Germinal center (tissue), 1 donor: ENCODE data around the gene ZMAT3.

Experiments used
- DNase-seq: peaks from one replicate; pipeline ENCODE4 v3.0.0; 2012; ENCODE audit warnings: mixed read lengths, low spot score

Gene ZMAT3

DNA sequence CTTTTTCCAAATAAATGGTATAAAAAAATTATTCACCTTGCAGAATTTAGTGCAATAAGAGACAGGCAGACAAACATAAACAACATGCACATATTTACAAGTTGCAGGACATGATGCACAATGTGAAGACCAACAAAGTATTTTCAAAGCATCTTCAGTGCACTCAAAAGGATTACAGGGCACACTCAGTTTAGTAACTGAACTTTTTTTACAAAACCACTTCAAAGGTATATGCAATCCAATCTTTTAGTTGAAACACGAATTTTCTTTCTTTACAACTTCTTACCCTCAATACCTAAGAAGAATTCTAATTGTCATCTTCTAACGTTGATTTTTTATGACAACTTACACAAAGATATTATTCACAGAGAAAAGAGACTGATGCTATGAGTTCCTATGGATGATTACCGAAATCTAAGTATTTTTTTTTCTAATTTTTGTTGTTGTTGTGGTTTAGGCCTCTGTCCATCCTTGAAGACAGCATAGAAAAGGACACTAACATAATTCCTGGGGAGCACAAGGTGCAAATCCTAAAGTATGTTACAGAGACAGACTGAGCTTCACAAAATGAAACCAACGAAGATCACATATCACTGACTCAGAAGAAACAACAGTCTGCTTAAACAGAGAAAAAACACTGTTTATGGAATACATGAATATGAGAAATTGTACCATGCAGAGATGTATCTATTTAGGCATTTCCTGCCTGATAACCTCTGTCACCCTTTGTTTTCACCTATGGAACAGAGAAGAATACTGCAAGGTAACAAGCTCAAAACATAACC lies 50.3 kb downstream of the ZMAT3 start:
- no peak for DNase-seq

GRCh38 chr3:179020112-179020511 lies 51.5 kb downstream of the ZMAT3 start:
- no peak for DNase-seq

DNA sequence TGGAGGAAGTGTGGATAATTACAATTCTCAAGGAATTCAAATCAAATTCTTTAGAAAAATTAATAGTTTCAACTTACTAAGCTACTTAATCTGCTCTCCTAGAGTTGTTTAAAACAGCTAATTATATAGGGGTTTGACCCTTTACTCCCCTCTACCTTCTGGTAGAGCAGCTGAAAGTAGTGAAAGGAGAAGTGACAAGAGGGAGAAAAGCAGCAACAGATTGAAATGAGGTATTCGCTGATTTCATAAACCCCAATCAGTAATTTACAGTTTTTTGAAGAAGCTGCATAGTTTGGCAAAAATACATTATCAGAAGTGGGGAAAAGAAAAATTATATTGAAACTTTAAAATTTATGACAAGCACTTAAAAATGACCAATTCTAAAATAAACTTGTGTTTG lies 52.8 kb downstream of the ZMAT3 start:
- DNase-seq = no peak

- DNase-seq = peak; percentile 20
These were observed 54.5 kb downstream of the ZMAT3 start for GRCh38 chr3:179016979-179017670.

GRCh38 chr3:179015551-179016020 lies 56.0 kb downstream of the ZMAT3 start:
- peak; percentile 65 for DNase-seq

- no peak for DNase-seq
These were observed 65.9 kb downstream of the ZMAT3 start for GRCh38 chr3:179005706-179006105.

GRCh38 chr3:179005213-179005612 lies 66.4 kb downstream of the ZMAT3 start:
- DNase-seq = no peak

DNA sequence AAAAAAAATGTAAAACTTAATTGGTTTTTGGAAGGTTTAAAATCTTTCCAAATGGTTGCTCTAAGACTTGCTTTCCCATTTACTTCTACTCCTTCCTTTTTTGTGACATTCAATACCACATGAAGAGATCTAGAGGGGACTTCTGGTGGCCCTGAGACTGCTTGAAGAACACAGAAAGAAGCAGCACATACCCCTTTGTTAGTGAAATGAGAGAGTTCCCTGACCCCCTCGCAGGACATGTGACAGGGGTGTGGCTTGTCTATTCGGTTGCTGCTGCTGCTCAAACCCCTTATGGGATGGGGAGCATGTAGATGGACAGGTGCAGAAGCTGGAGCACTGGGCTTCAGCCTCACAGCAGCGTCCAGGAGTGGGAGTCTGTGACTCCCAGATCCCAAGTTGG lies 71.0 kb downstream of the ZMAT3 start:
- no peak for DNase-seq

- no peak for DNase-seq
These were observed 71.5 kb downstream of the ZMAT3 start for GRCh38 chr3:179000144-179000543.

GRCh38 chr3:178996399-178996798 lies 75.2 kb downstream of the ZMAT3 start:
- DNase-seq = no peak

DNA sequence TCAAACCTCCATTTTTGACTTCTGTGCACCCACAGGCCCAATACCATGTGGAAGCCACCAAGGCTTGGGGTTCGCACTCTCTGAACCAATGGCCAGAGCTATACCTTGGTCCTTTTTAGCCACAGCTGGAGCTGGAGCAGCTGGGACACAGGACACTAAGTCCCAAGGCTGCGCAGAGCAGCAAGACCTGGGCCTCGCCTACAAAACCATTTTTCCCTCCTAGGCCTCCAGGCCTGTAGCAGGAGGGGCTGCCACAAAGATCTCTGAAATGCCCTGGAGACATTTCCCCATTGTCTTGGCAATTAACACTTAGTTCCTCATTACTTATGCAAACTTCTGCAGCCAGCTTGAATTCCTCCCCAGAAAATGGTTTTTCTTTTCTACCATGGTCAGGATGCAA lies 81.3 kb downstream of the ZMAT3 start:
- DNase-seq = no peak

DNA sequence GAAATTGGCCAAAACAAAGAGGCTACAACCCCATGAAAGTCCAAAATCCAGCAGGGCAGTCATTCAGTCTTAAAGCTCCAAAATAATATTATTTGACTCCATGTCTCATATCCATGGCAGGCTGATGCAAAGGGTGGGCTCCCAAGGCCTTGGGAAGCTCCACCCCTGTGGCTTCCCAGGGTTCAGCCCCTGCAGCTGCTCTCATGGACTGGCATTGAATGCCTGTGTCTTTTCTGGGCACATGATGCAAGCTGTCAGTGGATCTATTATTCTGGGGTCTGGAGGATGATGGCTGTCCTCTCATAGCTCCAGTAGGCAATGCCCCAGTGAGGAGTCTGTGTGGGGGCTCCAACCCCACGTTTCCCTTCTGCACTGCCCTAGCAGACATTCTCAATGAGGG lies 81.8 kb downstream of the ZMAT3 start:
- DNase-seq = no peak

- no peak for DNase-seq
These were observed 83.9 kb downstream of the ZMAT3 start for GRCh38 chr3:178987745-178988144.

DNA sequence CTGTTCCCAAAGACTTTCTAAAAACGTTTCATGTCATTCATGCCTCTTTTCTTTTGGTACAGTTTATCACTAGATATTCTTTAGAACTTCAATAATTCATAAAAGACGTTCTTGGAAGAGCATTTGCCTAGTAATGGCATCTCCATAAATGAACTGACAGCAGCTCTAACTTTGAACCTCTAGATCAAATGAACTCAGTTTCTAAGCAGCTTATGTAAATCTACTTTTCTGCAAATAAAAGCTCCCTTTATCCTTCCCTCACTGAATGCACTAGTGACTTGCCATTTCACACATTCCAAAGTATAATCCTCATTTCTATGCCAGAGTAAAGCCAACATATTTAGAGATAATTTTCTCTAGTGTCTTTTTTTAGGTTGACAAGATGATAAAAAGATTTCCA lies 85.2 kb downstream of the ZMAT3 start:
- DNase-seq = no peak

DNA sequence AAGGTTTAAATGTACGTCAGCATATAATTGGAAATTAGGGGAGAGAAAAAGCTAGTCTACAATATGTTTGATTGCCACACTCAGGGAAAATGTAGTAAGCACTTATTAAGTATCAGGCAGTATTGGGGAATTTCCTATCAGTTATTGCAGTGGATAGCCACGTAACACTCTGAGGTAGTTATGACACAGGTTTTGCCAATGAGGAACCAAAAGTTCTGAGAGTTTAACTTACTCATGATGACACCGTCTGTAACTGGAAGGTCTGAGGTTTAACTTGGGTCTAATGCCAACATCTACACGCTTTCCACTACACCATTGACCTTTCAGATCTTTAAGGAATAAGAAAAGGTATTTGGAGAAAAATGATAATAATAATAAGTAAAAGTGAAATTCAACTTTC lies 89.5 kb downstream of the ZMAT3 start:
- no peak for DNase-seq

GRCh38 chr3:178975320-178975719 lies 96.3 kb downstream of the ZMAT3 start:
- DNase-seq = no peak

GRCh38 chr3:178971614-178972013 lies 100.0 kb downstream of the ZMAT3 start:
- no peak for DNase-seq

DNA sequence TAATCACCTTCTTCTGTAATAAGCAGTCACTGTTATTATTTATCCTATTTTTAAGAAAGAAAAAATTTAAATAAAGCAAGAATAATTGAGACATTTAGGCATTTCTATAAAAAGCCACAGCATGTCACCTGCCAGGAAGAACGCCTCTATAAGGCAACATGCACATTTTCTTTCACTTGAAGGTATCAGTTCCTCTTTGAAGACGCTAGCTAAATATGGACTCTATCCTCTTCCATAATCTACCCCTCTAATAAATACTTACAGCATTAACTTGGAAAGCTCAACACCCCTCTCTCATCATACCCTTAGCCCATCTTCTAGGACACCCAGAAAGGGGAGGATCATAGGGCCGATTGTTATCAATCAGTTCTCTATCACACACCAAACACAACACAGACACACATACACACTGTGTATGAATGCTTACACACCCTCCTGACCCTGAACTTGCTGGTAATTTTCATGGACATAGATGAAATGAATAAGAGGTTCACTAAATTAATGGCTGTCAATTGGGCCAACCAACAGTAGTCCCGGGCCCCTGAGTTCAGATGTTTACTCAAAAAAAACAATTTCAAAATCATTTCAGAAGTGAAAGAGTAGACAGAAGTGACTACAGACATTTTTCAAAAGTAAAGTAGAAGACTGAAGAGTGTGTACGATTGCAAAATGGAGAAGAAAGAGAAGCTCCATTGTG lies 102.5 kb downstream of the ZMAT3 start:
- DNase-seq = peak; percentile 30
